ENCODE results near the gene TIGD2. TPM values are rescaled to one million over a fixed set of nuclear protein-coding genes. Genes with fewer than 3 reads are reported as not detected.

TIGD2 gene
- total and polyA plus RNA-seq, 2 donors from 2014 or later = 5.1 to 9.1 TPM

GRCh38 chr4:89100853-89101252, 10.5 kb upstream of the TIGD2 start:
- no peak overlapping the region for H3K27ac ChIP-seq (ENCODE audit: low read depth in 2 of 2, low read length in 2 of 2)
- no peak for FAIRE-seq
- intact Hi-C loops (cut with DNase I) = no loop called here

GRCh38 chr4:89101256-89102161, 9.8 kb upstream of the TIGD2 start:
- no peak for FAIRE-seq
- intact Hi-C loops (cut with DNase I) = no loop called here

More at GRCh38 chr4:89100853-89101252, 10.5 kb upstream of the TIGD2 start:
- Histone ChIP-seq H3K9ac (ENCODE audit: low read length in 3 of 3) (no peak overlapping the region), H3K9me3 (ENCODE audit: control insufficient read depth in 2 of 3, insufficient read depth in 1 of 3, low read length in 3 of 3) (no peaks in the 10 kb centered on the region), H3K27me3 (ENCODE audit: control insufficient read depth, insufficient read depth, low read length) (no peaks in the 10 kb centered on the region), H3K36me3 (ENCODE audit: control insufficient read depth in 2 of 3, insufficient read depth in 3 of 3, low read length in 3 of 3) (no peaks in the 10 kb centered on the region), H3K4me3 (ENCODE audit: low read length in 3 of 3) (no peak overlapping the region), H3K4me1 (ENCODE audit: control insufficient read depth in 2 of 3, insufficient read depth in 2 of 3, low read depth in 1 of 3, low read length in 3 of 3) (no peaks in the 10 kb centered on the region)
- no peak for TF ChIP-seq CTCF (IDR thresholded peaks at IDR 0.05; ENCODE audit: borderline replicate concordance, extremely low read depth, insufficient read depth)
- no peak for DNase-seq

GRCh38 chr4:89105726-89106125, 5.6 kb upstream of the TIGD2 start:
- H3K4me1 ChIP-seq (ENCODE audit: control insufficient read depth in 2 of 3, insufficient read depth in 2 of 3, low read depth in 1 of 3, low read length in 3 of 3) = peaks cover 0 to 5% (median 3%) of the 10 kb centered on the region in 3 donors
- DNase-seq (no peak), FAIRE-seq (no peak)
- H3K9ac ChIP-seq (ENCODE audit: low read length in 3 of 3) = no peak overlapping the region
- H3K9me3 ChIP-seq (ENCODE audit: control insufficient read depth in 2 of 3, insufficient read depth in 1 of 3, low read length in 3 of 3) = no peaks in the 10 kb centered on the region
- TF ChIP-seq CTCF (IDR thresholded peaks at IDR 0.05; ENCODE audit: borderline replicate concordance, extremely low read depth, insufficient read depth) = no peak
- no peaks in the 10 kb centered on the region for H3K36me3 ChIP-seq (ENCODE audit: control insufficient read depth in 2 of 3, insufficient read depth in 3 of 3, low read length in 3 of 3)
- no peaks in the 10 kb centered on the region for H3K27me3 ChIP-seq (ENCODE audit: control insufficient read depth, insufficient read depth, low read length)
- intact Hi-C loops (cut with DNase I) = no loop called here
- H3K27ac ChIP-seq (ENCODE audit: low read depth in 2 of 2, low read length in 2 of 2) = no peak overlapping the region
- H3K4me3 ChIP-seq (ENCODE audit: low read length in 3 of 3) = no peak overlapping the region

More at GRCh38 chr4:89101256-89102161, 9.8 kb upstream of the TIGD2 start:
- no peak for DNase-seq
- H3K9me3 ChIP-seq (ENCODE audit: control insufficient read depth in 2 of 3, insufficient read depth in 1 of 3, low read length in 3 of 3) = no peaks in the 10 kb centered on the region
- no peaks in the 10 kb centered on the region for H3K36me3 ChIP-seq (ENCODE audit: control insufficient read depth in 2 of 3, insufficient read depth in 3 of 3, low read length in 3 of 3)
- no peak overlapping the region for H3K9ac ChIP-seq (ENCODE audit: low read length in 3 of 3)
- no peaks in the 10 kb centered on the region for H3K27me3 ChIP-seq (ENCODE audit: control insufficient read depth, insufficient read depth, low read length)
- no peak overlapping the region for H3K4me3 ChIP-seq (ENCODE audit: low read length in 3 of 3)
- H3K4me1 ChIP-seq (ENCODE audit: control insufficient read depth in 2 of 3, insufficient read depth in 2 of 3, low read depth in 1 of 3, low read length in 3 of 3) = no peaks in the 10 kb centered on the region
- H3K27ac ChIP-seq (ENCODE audit: low read depth in 2 of 2, low read length in 2 of 2) = no peak overlapping the region
- no peak for TF ChIP-seq CTCF (IDR thresholded peaks at IDR 0.05; ENCODE audit: borderline replicate concordance, extremely low read depth, insufficient read depth)
